ENCODE measurements around the gene PLXND1.

DNA sequence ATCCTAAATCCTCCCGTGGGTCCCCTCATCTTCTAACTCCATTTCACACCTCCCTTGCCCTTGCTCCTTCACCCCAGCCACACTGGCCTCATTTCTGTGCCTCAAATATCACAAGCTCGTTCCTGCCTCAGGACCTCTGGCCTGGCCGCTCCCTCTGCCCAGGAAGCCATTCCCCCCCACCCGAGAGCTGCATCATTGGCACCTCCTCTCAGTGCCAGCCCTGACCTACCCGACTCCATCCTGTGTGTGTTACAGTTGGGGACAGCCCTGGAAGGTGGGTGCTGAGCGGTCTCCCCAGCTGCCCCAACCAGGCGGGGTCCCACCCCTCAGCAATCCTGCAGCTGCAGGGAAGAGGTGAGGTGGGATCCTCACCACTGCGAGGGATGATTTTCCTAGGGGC lies 14.5 kb downstream of the PLXND1 start:
- TF ChIP-seq, protein P1, sequence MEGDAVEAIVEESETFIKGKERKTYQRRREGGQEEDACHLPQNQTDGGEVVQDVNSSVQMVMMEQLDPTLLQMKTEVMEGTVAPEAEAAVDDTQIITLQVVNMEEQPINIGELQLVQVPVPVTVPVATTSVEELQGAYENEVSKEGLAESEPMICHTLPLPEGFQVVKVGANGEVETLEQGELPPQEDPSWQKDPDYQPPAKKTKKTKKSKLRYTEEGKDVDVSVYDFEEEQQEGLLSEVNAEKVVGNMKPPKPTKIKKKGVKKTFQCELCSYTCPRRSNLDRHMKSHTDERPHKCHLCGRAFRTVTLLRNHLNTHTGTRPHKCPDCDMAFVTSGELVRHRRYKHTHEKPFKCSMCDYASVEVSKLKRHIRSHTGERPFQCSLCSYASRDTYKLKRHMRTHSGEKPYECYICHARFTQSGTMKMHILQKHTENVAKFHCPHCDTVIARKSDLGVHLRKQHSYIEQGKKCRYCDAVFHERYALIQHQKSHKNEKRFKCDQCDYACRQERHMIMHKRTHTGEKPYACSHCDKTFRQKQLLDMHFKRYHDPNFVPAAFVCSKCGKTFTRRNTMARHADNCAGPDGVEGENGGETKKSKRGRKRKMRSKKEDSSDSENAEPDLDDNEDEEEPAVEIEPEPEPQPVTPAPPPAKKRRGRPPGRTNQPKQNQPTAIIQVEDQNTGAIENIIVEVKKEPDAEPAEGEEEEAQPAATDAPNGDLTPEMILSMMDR (IDR thresholded peaks at IDR 0.05; ENCODE audit: low read depth, low read length): no peak
- TF ChIP-seq POLR2A (IDR thresholded peaks at IDR 0.05; ENCODE audit: extremely low read depth, insufficient read length): no peak
- no peak for TF ChIP-seq MYC (IDR thresholded peaks at IDR 0.05; ENCODE audit: low read depth, low read length)

Data from NB4 (cell line).